ENCODE results near the gene TMEM225.
"Not testable (repeated sequence)": the region's sequence is repeated elsewhere in the genome, so short reads cannot be mapped to it uniquely, and the experiment has no call there.

The TMEM225 gene, protein sequence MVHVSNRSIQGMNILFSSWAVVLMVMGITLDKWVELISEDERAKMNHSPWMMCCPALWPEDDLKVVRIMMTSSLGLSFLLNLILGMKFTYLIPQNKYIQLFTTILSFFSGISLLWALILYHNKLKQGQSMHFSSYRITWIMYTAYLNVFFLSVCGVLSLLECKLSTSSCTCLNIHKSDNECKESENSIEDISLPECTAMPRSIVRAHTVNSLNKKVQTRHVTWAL

DNA sequence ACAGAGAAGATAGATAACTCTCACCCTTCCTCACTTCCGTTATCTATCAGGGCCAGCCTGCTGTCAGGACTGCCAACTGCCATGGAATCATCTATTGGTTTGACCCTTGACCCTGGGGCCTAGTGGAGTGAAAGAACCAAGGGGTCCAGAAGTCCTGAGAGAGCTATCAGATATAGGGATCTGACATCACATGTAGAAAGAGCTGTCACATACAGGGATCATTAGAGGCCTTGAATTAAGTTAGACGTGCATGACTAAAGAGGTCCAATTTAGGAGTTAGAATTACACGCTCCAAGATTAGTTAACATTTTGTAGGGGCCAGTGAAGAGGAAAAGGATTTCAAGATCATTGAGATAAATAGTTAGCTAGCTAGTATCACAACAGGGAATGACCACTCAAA, at the start of gene TMEM225:
TMEM225 (minus strand) TSS at position 101 of the 400 bp plus-strand sequence. CDS start 245 bp downstream, outside the sequence.
- DNase-seq (ENCODE audit: low read depth): no peak

DNA sequence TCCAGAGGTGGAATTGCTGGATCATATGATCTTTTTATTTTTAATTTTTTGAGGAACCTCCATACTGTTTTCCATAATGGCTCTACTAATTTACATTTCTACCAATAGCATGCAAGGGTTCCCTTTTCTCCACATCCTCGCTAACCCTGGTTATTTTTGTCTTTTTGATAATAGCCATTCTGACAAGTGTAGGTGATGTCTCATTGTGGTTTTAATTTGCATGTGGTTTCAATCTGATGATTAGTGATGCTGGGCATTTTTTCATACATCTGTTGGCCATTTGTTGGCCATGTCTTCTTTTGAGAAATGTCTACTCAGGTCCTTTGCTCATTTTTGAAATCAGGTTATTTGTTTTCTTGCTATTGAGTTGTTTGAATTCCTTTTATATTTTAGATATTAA, 38.6 kb upstream of the TMEM225 start:
- peak; percentile 1 for DNase-seq (ENCODE audit: low read depth)

DNA sequence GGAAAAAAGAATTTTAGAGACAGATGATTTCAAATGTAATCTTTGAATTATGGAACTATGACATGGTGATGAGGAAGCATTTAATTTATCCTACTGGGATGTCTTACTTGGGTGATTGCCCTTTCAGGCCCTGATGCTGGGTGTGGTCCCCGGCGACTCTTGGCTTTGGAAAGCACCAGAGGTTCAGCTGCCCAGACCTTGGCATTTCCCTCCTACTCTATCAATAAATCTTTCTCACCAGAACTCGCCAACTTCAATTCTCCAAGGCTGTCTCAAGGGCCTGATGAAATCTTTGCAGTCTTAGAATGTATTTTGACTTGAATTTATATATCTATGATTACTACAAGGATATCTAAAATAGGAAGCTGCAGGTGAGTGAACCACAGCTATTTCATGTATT, 35.5 kb upstream of the TMEM225 start:
- no peak for DNase-seq (ENCODE audit: low read depth)

DNA sequence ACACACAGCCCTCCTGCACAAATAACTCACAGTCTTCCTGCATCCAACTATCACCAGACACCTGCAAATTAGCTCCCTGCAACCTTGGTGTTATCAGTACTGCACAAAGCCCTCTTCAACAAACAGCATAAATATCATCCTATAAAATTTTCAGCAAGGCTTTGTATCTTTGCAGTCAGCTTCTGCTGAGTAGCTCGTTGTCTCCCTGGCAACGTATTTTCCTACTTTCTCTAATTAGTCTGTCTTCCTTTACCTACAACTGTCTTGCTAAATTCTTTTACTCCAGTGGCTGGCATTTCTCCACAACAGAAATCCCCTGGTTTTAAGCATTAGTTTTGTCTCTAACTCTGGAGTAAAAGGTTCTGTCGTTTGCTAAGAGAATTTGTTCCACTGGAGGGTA, 20.4 kb upstream of the TMEM225 start:
- no peak for DNase-seq (ENCODE audit: low read depth)

DNA sequence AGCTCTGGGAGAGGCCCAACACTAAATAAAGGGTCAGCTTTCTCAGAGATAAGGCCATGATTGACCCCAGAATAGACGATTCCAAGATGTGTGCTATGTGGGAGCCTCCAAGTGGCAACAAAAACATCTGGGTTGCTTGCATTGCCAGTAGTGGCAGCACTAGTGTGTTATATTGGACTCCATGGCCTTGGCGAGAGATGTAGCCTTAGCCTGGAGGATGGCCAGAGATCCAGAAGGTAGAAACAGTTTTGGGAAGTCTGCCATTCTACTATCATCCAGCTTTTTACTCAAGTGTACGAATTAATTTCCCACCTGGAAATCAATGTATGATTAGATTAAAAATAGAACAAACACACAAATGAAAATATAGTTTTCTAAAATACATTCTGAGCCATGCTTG, 19.5 kb upstream of the TMEM225 start:
- DNase-seq (ENCODE audit: low read depth): no peak

DNA sequence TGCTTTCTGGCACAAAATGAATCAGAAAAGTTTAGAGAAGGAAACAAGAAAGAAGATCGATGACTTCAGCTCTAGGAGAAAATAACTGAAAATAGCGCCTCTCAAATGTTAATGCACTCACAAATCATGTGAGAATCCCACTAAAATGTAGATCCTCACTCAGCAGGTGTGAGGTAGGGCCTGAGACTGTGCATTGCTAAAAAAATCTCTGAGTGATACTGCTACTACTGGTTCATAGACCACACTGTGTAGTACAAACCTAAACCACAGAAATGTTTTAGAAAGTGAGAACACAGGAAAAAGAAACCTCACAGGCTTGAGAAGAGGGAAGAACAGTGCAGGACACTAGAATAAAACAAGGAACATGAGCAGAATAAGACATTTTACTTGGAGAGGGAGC, 18.5 kb upstream of the TMEM225 start:
- no peak for DNase-seq (ENCODE audit: low read depth)

DNA sequence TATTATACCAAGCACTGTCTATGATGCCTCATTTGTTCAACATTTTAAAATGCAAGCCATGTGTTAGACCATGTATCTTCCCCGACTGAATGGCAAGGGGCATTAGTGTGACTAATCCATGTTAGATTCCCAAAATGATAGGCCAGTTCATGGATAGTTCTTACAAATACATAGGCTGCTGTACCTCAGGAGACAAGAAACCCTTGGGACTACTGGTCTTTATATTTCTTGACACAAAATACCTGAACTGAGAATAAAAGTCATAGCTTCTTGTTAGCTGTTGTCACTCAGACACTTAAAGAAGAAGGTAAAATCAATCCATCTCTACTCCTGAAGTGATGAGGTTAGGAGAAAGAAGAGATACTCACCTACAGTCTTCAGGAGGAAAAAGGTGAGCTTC, 16.4 kb upstream of the TMEM225 start, which contains the start of gene OR8D4:
OR8D4 (plus strand) TSS at position 301 of the 400 bp plus-strand sequence. CDS start 4,265 bp downstream, outside the sequence.
- no peak for DNase-seq (ENCODE audit: low read depth)

DNA sequence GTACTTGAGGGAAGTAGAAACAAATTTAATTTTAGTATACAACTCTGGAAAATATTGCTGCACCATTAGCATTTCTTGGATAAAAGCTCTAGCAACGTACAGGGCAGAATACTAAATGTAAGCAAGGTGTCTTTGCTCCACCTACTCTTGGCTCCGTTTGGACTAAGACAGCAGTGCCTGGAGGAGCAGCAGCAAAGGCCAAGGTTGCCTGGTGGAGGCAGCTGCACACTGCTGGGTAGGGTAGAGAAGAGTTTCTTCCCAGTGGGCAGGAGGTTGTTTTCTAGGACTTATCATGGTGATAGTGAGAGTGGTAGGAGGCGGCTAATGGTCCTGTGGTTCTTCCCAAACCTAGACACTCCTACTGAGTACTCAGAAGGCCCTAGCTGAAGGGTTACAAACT, 14.3 kb upstream of the TMEM225 start:
- DNase-seq (ENCODE audit: low read depth): no peak

DNA sequence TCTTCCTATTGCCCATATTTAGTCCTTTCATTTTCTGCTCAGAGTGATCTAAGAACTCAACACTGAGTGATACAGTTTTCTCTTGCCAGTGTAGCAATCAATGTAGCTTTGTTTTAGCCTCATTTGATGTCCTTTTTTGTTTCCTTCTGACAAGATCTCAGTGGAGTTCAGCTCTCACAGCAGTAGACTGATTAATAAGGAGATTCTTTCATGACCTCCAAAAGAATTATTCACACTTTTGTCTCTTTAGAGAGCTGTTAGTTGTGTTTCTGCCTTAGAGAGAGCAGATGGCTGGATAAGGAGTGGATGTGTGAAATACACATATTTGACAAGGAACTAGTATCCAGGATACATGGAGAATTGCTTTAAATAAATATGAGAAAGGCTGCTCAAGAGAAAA, 6.6 kb upstream of the TMEM225 start:
- DNase-seq (ENCODE audit: low read depth): no peak

DNA sequence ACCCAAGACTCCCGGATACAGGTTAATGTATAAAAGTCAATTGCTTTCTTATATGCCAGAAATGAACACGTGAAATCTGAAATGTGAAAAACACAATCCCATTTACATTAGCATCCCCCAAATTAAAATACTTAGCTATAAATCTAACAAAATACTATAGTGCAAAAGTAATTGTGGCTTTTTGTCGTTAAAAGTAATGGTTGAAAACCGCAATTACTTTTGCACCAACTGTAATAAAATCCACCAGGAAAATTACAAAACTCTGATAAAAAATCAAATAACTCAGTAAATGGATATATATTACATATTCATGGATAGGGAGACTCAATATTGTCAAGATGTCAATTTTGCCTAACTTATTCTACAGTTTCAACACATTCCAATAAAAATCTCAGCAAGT, 4.6 kb downstream of the TMEM225 start:
- DNase-seq (ENCODE audit: low read depth): no peak

DNA sequence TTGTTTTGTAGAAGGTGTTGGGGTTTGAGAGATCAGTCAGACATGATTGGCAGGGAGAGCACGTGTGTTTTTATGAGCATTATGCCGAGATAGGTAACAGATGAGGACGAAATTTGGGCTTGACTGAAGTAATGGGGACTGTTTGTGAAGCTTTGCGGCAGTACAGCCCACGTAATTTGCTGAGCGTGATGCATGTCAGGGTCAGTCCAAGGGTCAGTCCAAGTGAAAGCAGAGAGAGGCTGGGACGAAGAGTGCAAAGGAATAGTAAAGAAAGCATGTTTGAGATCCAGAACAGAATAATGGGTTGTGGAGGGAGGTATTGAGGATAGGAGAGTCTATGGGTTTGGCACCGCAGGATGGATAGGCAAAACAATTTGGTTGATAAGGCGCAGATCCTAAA, 17.7 kb downstream of the TMEM225 start:
- not testable (repeated sequence) for DNase-seq (ENCODE audit: low read depth)

DNA sequence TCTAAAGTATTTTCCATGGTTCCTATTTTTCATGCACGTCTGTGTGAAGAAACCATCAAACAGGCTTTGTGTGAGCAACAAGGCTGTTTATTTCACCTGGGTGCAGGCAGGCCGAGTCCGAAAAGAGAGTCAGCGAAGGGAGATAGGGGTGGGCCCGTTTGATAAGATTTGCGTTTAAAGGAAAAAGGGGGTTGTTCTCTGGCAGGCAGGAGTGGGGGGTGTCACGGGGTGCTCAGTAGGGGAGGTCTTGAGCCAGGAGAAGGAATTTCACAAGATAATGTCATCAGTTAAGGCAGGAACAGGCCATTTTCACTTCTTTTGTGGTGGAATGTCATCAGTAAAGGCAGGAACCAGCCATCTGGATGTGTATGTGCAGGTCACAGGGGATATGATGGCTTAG, 20.2 kb downstream of the TMEM225 start:
- not testable (repeated sequence) for DNase-seq (ENCODE audit: low read depth)

DNA sequence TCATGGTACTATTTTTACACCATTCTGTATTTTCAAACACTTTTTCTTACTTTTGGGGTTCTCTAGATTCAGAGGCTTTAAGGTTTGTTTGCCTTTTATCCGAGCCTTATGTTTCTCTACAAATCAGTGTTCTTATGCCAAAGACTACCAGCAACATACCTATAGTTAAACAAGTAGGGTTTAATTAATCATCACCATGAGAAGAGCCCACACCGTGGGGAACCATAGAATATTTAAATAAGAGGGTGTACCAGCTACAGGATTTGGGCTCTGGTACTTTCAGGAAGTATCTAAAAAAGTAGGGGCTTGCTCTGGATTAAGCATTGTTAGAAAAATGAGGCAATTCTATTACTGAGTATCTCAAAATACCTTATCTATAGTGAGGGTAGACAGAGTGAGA, 25.7 kb downstream of the TMEM225 start:
- no peak for DNase-seq (ENCODE audit: low read depth)

DNA sequence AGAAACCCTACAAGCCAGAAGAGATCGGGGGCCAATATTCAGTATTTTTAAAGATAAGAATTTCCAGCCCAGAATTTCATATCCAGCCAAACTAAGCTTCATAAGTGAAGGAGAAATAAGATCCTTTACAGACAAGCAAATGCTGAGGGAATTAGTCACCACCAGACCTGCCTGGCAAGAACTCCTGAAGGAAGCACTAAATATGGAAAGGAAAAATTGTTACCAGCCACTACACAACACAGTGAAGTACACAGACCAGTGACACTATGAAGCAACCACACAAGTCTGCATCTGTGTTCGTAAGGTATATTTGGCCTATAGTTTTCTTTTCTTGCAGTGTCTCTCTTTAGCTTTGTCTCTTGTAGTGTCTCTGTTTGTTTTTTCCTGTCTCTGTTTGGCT, 29.0 kb downstream of the TMEM225 start:
- DNase-seq (ENCODE audit: low read depth): no peak

DNA sequence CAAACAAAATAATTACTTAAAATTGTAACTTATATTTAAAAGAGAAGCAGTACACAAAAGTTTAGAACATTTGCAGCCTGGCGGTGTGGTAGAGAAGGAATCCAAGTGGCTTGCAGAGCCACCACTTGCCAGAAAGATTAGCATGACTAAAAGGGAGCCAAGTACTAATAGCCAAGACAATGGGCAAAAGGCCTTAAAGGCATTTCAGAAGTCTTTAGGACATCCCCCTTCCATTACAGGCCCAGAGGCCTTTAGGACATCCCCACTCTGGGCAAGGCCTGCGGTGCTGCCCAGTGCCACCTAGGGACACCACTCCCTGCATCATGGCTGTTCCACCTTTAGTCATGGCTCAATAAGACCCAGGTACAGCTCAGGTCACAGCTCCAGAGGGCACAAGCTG, 32.4 kb downstream of the TMEM225 start:
- DNase-seq (ENCODE audit: low read depth): no peak

DNA sequence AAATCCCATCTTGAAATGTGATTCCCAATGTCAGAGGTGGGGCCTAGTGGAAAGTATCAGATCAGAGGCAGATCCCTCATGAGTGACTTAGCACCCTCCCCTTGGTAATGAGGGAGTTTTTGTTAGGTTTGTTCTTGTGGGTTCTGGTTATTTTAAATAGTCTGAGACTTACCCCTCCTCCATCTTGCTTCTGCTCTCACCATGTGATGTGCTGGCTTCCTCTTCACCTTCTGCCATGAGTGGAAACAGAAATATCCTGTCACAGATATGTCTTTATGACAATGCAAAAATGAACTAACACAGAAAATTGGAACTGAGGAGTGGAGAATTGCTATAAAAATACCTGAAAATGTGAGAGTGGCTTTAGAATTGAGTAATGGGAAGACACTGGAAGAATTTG, 33.1 kb downstream of the TMEM225 start:
- no peak for DNase-seq (ENCODE audit: low read depth)

DNA sequence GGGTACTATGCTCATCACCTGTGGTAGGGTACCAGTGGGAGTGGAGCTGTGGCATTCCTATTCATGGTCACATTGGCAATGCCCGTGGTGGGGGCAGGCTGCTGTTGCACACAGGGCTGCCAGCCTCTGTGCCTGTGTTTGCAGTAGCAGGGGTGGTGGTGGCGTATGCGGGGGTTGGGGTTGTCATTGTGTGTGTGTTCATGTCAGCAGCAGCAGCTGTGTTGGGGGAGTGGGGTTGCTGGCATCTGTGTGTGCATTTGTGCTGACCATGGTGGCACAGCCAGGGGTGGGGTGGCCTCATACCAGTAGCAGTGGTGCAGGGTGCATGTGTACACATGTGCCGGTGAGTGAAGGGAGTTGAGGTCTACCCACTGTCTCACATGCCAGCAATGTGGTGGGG, 34.4 kb downstream of the TMEM225 start:
- DNase-seq (ENCODE audit: low read depth): no peak

DNA sequence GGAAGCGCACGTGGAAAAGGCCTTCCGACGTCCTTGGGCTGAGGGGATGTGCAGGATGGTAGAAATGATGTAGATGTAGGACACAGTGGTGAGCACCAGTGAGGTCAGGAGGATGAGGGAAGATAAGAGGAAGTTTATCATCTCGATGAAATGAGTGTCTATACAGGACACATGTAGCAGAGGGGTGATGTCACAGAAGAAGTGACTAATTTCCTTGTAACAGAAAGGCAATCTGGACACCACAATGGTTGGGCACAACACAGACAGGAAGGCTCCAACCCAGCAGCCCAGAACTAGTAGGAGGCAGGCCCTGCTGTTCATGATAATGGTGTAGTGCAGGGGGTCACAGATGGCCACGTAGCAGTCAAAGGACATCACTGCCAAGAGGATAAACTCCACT, 44.3 kb downstream of the TMEM225 start:
- peak; percentile 8 for DNase-seq (ENCODE audit: low read depth)

DNA sequence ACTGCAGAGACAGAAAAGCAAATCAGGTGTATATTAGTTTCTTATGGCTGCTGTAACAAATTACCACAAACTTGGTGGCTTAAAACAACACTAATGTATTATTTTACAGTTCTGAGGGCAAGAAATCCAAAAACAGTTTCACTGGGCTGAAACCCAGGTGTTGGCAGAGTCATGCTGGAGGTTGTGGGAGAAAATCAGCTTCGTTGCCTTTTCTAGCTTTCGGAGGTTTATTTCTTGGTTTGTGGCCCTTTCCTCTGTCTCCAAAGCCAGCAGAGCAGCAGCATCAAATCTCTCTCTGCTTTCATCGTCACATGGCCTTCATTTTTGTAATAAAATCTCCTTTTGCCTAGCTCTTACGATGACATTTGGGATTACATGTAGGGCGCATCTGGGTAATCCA, 46.3 kb downstream of the TMEM225 start:
- no peak for DNase-seq (ENCODE audit: low read depth)

DNA sequence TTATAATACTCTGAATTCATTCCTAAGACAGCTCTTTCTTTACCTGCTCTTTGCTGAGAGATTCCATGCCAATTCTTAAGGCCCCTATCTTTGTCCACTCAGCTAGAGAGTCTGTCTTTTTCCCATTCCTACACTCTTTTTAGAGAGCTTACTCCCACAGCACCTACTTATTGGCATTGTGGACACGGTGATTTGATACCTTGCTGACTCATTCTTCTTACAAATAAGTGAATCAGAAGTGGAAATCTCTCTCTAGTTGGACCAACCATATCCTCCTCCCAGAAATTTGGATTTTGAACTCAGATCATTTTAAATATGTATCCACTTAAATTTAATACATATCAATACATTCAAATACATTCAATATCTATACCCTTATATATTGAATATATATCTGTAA, 46.8 kb downstream of the TMEM225 start:
- DNase-seq (ENCODE audit: low read depth): no peak

DNA sequence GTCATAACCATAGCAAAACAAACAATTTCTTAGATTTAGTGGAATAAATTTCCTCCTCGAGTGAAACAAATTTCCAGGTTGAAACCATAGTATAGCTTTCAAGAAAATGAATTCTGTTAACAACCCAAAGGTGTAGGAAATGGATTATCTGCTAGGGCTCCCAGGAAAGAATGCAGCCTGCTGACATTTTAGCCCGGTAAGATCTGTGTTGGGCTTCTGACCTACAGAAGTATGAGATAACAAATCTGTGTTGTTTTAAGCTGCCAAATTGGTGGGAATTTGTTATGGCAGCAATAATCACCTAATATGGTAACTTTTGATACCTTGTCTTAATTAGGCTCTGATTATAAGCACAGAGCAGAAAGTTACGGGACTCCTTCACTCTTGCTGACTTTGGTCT, 47.3 kb downstream of the TMEM225 start:
- no peak for DNase-seq (ENCODE audit: low read depth)

DNA sequence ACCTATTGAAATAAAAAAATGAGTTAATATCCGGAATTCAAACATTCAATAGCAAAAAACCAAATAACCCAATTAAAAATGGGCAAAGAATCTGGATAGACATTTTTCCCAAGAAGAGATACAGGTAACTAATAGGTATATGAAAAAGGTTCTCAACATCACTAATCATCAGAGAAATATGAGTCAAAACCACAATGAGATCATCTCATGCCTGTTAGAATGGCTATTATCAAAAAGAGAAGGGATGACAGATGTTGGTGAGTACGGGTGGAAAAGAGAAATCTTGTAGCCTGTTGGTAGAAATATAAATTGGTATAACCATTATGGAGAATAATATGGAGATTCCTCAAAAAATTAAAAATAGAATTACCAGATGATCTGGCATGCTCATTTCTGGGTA, 52.4 kb downstream of the TMEM225 start:
- no peak for DNase-seq (ENCODE audit: low read depth)

Measured in HS-5 (cell line).